Stimulated activated CD4-positive, alpha-beta T cell treated with anti-CD3 and anti-CD28 coated beads, Interleukin-1b, Interleukin-23, amount 100 ng/mL, for 48 hours (primary cell): ENCODE results near the gene NOD1.
"Not testable (repeated sequence)": the region's sequence is repeated elsewhere in the genome, so short reads cannot be mapped to it uniquely, and the experiment has no call there.

Experiments
- DNase-seq: peaks from one replicate; pipeline ENCODE4 v3.0.0-alpha.2; 2020

The NOD1 gene, protein sequence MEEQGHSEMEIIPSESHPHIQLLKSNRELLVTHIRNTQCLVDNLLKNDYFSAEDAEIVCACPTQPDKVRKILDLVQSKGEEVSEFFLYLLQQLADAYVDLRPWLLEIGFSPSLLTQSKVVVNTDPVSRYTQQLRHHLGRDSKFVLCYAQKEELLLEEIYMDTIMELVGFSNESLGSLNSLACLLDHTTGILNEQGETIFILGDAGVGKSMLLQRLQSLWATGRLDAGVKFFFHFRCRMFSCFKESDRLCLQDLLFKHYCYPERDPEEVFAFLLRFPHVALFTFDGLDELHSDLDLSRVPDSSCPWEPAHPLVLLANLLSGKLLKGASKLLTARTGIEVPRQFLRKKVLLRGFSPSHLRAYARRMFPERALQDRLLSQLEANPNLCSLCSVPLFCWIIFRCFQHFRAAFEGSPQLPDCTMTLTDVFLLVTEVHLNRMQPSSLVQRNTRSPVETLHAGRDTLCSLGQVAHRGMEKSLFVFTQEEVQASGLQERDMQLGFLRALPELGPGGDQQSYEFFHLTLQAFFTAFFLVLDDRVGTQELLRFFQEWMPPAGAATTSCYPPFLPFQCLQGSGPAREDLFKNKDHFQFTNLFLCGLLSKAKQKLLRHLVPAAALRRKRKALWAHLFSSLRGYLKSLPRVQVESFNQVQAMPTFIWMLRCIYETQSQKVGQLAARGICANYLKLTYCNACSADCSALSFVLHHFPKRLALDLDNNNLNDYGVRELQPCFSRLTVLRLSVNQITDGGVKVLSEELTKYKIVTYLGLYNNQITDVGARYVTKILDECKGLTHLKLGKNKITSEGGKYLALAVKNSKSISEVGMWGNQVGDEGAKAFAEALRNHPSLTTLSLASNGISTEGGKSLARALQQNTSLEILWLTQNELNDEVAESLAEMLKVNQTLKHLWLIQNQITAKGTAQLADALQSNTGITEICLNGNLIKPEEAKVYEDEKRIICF

DNA sequence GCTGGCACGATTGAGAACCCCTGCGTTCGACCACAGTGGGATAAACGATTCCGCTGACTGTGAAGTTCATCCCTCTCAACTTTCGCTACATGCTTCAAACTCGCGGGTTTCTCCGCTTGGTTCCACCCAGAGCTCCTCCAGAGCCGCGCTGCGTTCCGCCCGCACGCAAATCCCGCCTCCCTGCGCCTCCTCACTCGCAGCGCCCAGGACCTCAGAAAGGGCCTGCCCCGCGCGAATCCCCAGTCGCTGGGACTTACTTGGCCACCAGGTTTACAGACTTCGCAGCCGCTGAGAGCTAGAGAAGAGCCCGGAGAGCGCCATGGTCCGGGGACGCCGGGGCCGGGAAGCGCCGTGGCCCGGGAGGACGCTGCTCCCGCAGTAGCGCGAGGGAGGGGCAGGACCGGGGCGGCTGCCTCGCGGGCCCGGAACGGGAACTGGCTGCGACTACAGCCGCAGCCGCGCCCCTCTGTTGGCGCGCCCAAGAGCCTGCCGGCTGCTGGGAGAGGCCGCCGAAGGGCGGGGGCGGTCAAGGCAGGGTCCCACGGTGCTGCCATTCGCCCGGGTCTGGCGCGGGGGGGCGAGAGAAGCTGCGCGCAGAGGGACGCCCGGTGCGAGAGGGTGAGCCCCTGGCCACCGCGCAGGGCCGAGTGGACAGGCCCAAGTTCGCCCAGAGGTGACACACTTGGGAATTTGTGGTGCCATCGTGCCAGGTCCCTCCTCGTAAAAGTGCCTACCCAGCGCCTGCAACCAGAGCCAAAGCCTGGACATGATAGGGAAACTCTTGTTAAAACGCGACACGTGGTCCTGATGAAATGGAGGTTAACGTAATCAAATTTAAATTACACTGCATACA is at the start of gene NOD1:
TSS of gene NOD1 (minus strand) at position 436 of the 853 bp plus-strand sequence. CDS start 21,863 bp downstream, outside the sequence.
- peak; percentile 69 for DNase-seq

DNA sequence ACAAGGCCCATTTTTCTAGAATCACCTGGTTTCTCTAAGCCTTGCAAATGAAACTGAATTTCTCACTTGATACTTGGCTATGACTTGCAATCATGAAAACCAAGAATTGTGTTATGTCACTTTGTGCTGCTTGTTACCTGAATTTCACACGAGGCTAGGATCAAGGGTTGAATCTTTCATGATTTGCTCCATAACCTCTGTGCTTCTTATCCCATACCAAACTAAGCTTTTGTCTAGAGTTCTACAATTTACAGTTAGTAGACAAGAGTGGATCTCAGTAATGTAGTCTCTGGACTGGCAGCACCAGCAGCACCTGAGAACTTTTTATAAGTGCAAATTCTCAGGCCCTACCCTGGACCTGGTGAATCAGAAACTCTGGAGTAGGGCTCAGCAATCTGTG is 48.7 kb upstream of the NOD1 start:
- DNase-seq: not testable (repeated sequence)

DNA sequence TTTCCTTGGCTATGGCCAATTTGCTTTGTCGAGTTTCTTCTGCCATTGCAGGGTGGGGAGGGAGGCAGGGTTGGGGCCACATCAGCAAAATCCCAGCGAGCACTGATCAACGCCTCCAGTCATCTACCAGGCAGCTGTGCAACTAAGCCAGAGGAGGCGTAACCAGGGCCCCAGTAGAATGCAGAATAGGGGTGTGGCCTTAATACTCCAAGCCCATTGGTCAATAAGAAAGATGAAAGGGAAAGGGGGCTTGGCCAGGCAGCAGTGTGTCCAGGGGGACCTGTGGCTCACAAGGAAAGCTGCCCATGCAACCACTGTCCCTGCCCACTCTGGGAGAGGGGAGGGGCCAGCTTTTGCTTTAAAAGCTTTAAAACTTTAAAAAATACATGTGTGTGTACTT is 47.6 kb upstream of the NOD1 start:
- DNase-seq: no peak

- DNase-seq: no peak
Observed at GRCh38 chr7:30525429-30525828, 46.8 kb upstream of the NOD1 start.

DNA sequence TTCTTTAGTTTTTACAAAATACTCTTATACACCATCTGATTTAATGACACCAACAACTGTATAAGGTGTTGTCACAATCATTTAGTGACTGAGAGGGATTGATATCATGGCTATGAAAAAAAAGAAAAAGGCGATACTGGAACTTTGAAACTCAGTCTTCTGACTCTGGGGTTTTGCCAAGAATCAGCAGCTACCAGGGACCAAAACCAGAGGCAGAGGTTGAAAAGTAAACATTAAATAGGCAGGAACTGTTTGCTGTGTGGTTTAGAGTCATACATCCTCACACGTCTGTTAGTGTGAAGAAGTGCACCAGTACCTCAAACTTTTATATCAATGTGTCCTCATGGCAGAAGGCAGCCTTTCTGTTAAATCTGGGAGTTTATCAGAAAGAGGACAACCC is 46.0 kb upstream of the NOD1 start:
- DNase-seq: no peak

DNA sequence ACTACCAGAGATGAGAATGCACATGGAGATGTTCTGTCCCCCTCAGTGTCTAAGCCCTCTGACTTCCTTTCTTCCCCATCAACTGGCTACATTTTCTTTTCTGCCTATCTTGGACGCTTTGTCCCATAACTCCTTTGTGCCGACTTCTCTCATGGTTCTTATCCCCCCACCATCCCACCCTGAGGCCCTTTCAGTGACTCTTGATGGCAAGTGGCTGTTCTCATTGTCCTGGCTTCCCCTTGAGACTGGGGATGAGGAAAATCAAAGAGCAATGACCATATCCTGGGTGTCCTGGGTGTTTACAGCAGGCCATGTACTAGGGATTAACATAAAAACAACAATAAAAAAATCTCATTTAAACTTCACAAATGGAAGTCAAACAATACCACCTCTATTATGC is 44.9 kb upstream of the NOD1 start:
- DNase-seq: no peak

- DNase-seq: no peak
Observed at GRCh38 chr7:30522159-30522558, 43.6 kb upstream of the NOD1 start.

DNA sequence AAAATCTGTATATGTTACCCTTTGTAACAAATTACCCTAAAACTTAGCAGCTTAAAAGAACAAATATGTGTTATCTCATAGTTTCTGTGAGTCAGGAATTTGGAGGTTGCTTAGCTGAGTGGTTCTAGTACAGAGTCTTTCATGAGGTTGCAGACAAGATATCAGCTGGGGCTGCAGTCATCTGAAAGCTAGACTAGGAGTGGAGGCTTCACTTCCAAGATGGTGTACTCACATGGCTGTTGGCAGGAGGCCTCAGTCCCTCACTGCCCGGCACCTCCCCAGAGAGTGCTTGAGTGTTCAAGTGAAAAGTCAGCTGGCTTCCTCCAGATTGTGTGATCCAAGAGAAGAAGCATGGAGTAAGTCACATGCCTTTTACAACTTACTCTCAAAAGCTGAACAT is 42.9 kb upstream of the NOD1 start:
- DNase-seq: peak; percentile 24

DNA sequence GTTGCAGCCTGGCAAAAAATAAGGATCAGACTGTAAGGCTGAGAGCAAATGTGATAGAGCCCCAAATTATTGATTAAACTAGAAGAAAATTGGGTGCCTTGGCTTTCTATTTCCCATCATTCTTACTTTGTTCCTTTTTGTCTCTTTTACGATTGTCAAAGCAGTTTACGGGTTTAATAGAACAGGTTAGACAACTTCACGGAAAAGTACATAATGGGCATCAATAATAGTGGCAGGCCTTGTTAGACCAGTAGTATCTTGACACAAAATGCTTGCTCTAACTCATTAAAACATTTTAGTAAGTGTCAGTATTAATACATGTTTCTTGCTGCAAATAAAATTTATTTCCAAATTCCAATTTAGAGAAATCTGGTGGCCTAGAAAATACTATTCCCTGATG is 40.5 kb upstream of the NOD1 start:
- DNase-seq: no peak

DNA sequence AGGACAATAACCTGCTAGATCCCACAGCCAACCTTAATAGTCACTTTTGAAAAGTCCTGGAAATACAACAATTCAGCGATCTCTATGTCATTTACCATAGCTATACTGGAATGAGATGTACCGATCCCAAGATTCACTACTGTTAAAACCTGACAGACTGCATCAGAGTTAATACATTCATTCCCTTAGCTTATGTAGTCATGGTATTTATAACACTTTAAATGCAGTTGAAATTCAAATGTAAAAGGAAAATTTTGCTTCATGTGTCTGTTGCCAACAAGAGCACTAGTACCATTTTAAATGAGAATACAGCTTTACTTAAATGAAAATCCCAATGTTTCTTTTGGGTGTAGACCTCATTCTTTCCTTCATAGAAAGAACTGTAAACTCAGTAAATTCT is 37.2 kb upstream of the NOD1 start:
- no peak for DNase-seq

- no peak for DNase-seq
Observed at GRCh38 chr7:30514776-30515175, 36.2 kb upstream of the NOD1 start.

DNA sequence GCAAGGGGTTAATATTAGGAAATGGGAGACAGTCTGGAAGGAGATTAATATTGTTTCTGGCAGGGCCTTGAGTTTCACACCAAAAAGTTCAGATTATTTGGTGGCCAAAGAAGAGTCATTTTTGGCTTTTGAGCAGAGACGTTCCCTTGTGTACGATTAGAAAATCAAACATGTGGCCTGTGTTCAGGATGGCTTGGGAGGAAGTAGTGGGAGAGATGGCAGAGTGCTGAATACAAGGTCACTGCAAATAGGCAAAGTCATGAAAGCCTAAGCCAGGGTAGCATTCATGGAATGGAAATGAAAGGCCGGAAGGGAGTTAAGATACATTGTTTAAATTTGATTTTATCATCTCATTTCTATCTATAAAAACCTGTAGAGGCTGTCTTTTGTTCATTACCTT is 35.6 kb upstream of the NOD1 start:
- DNase-seq: no peak

DNA sequence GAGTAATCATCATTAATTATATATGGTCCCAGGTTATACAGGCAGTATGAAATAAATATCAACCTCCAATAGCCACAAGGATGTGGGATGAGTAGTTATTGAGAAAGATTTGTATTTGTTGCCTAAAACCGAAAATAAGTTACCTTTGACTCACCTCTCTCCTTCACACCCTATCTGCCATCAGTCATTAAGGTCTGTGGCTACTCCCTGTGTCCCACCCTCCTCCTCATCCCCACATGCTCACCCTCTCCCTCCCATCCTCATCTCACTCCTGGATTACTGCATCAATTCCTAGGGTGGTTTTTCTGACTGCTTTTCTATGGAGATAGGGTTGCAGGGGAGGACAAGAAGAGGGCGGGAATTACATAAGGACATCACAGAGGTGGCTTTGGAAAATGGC is 35.2 kb upstream of the NOD1 start:
- DNase-seq: no peak

DNA sequence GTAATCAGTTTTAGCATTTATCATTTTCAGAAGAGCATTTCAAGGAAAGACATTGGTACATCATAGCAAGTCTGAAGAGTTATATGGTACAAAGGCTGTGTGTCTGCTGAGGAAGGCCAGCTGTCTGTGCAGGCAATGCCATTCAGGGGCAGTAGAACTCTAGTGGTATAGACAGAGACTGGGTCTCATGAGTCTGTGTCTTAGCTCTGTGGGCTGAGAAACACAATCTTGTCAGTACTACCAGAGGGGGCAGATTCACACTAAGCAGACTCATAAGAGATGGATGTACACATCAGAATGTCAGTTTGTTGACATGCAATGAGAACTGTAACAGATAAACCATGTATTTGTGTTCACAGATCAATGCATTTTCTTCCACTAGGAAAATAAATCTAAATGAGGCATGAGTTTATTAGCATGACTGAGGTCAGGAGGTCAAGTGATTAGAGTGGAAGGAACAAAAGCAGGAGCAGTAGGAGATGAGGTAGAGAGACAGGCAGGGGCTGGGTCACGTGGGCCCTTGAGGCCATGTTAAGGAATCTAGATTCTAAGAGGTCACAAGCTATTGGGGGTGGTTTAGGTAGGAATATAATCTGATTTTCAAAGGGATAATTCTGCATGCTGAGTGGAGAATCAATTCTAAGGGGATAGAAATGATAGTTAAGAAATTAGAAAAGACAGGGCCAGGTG is 33.5 kb upstream of the NOD1 start:
- no peak for DNase-seq

DNA sequence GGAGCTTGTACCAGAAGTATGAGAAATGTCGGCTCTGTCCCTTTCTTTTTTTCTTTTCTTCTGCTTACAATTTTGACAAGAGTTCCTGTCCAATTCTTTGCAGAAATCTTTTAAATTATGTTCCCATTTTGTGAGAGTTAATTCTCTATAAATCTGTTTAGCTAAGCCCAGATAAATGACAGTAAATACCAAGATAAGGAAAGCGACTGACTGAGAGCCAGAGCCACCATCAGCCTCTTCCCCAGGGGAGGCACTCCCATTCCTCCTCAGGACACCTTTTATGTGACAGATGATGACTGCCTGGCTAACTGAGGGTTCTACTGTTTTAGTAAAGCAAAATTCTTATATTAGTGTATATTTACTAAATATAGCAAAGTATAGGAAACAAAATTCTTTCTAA is 32.9 kb upstream of the NOD1 start:
- DNase-seq: no peak

- DNase-seq: peak; percentile 21
Observed at GRCh38 chr7:30510124-30511075, 31.8 kb upstream of the NOD1 start.

DNA sequence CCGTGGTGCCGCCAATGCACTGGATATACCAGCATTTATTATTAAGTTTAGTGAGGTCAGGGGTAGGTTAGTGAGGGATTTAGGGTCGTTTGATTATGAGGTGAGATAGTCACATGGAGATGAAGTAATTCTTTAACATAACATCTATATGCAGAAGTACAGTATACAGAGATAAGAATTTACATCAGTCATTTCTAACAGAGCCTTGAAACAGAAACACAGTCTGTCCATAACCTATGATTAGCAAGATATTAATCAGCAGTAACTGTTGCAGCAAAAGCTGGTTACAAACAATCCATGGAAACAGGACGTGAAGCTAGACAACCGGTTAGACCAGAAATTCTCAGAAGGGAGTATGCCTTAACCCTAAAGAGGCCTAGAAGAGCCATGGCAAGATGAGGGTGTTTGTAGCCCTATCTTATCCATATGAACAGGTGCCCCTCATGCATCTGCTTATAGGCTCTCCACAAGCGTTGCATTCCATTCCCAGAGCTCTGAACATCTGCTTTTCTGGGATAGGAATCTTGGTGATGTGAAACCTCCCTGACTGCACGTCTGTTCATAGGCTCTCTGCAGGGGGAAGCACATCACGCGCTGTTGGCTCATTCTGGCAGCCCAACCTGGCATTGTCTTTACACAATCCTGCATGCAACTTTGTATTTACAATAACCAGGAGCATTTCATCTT is 30.7 kb upstream of the NOD1 start:
- not testable (repeated sequence) for DNase-seq

- DNase-seq: not testable (repeated sequence)
Observed at GRCh38 chr7:30507346-30507900, 28.8 kb upstream of the NOD1 start.

- no peak for DNase-seq
Observed at GRCh38 chr7:30505174-30505697, 26.7 kb upstream of the NOD1 start.
